Gastroesophageal sphincter (tissue), 3 donors: Measurements from ENCODE around the gene BEND2.

ENCODE experiments used
- EP300 ChIP-seq: sonication (generic); formaldehyde crosslinking; IDR thresholded peaks from one replicate; pipeline ENCODE4 v1.6.1; 2017; ENCODE audit warnings: antibody characterized with exemption, mild to moderate bottlenecking
- POLR2A ChIP-seq, 2 donors: fragments of 450-650 bp; IDR thresholded peaks; one replicate each; pipeline ENCODE4 v1.6.1; 2017; ENCODE audit warnings: antibody characterized with exemption in 2 of 2, mild to moderate bottlenecking in 2 of 2, moderate library complexity in 1 of 2
- POLR2AphosphoS5 ChIP-seq: sonication (generic); formaldehyde crosslinking; IDR thresholded peaks from one replicate; pipeline ENCODE4 v1.6.1; 2017; ENCODE audit warnings: antibody characterized with exemption
- TF ChIP-seq, protein P1 (sequence below), 4 experiments: fragments of 200-600 bp in 2 of 4; fragments of 450-650 bp in 2 of 4; sonication (generic) in 1 of 4; IDR thresholded peaks; one replicate each; pipeline ENCODE4 v1.5.1; 2017 to 2019; ENCODE audit warnings: antibody characterized with exemption in 4 of 4, mild to moderate bottlenecking in 2 of 4, moderate library complexity in 2 of 4

DNA sequence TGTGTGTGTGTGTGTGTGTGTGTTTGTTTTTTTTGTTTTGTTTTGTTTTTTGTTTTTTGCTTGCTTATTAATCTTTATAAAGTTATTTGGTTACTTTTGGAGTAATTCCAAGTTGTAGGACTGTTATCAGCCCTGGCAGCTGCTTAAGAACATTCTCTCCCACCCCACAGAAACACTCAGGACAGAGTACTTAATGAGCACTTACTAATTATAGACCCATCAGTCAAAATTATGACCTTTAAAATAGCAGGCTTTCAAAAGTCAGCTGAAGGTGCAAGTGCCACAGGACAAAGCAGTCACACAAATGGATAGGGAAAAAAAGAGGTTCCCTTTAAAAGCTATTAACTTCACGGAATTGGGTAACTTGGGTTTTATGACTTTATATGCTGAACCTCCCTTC is 69.0 kb downstream of the BEND2 start:
- TF ChIP-seq EP300 (no peak), POLR2AphosphoS5 (no peak), POLR2A (IDR thresholded peaks at IDR 0.05) (no peak)
- TF ChIP-seq, protein P1, sequence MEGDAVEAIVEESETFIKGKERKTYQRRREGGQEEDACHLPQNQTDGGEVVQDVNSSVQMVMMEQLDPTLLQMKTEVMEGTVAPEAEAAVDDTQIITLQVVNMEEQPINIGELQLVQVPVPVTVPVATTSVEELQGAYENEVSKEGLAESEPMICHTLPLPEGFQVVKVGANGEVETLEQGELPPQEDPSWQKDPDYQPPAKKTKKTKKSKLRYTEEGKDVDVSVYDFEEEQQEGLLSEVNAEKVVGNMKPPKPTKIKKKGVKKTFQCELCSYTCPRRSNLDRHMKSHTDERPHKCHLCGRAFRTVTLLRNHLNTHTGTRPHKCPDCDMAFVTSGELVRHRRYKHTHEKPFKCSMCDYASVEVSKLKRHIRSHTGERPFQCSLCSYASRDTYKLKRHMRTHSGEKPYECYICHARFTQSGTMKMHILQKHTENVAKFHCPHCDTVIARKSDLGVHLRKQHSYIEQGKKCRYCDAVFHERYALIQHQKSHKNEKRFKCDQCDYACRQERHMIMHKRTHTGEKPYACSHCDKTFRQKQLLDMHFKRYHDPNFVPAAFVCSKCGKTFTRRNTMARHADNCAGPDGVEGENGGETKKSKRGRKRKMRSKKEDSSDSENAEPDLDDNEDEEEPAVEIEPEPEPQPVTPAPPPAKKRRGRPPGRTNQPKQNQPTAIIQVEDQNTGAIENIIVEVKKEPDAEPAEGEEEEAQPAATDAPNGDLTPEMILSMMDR (IDR thresholded peaks at IDR 0.05) = no peak
